Mesendoderm (in vitro differentiated cells): ENCODE results near the gene UBB.
A peak's percentile ranks its signal among the peaks of the same experiment; 100 is the strongest.
"Not testable (repeated sequence)": the region's sequence is repeated elsewhere in the genome, so short reads cannot be mapped to it uniquely, and the experiment has no call there.

Experiments used
- DNase-seq: peaks from one replicate; pipeline ENCODE4 v3.0.0; 2013
- H2AK5ac ChIP-seq: 2 replicates; pipeline ENCODE4 v1.6.1; 2013; ENCODE audit warnings: low read length, inconsistent platforms
- H2BK120ac ChIP-seq: 2 replicates; pipeline ENCODE4 v1.6.1; 2013; ENCODE audit warnings: low read depth, mild to moderate bottlenecking, low read length, moderate library complexity, mixed read lengths
- H2BK15ac ChIP-seq: replicated peaks from 2 replicates; pipeline ENCODE4 v1.6.1; 2013; ENCODE audit warnings: low read depth, mild to moderate bottlenecking, moderate library complexity
- H2BK5ac ChIP-seq: 2 replicates; pipeline ENCODE4 v1.6.1; 2013; ENCODE audit warnings: low read length, inconsistent platforms
- H3K18ac ChIP-seq: 2 replicates; pipeline ENCODE4 v1.6.1; 2013; ENCODE audit warnings: mild to moderate bottlenecking, low read length, mixed read lengths
- H3K23ac ChIP-seq: one replicate; pipeline ENCODE4 v1.6.1; 2013; ENCODE audit warnings: low read length
- H3K27ac ChIP-seq: 2 replicates; pipeline ENCODE4 v1.5.1; 2013; ENCODE audit warnings: low read depth, mild to moderate bottlenecking, inconsistent platforms, low read length, moderate library complexity
- H3K27me3 ChIP-seq: 2 replicates; pipeline ENCODE4 v1.6.1; 2013; ENCODE audit warnings: low read length, control low read depth, mild to moderate bottlenecking, inconsistent platforms; ENCODE audit not compliant: insufficient read depth, poor library complexity
- H3K36me3 ChIP-seq: 2 replicates; pipeline ENCODE4 v1.6.1; 2013; ENCODE audit warnings: low read length, inconsistent platforms; ENCODE audit not compliant: control insufficient read depth, insufficient read depth
- H3K4ac ChIP-seq: one replicate; pipeline ENCODE4 v1.6.1; 2013; ENCODE audit warnings: low read depth, mild to moderate bottlenecking, low read length, moderate library complexity
- H3K4me1 ChIP-seq: 2 replicates; pipeline ENCODE4 v1.6.1; 2013; ENCODE audit warnings: low read depth, low read length, inconsistent platforms; ENCODE audit not compliant: control insufficient read depth
- H3K4me2 ChIP-seq: 2 replicates; pipeline ENCODE4 v1.6.1; 2013; ENCODE audit warnings: low read length
- H3K4me3 ChIP-seq: 2 replicates; pipeline ENCODE4 v1.5.1; 2013; ENCODE audit warnings: mild to moderate bottlenecking, low read length
- H3K56ac ChIP-seq: one replicate; pipeline ENCODE4 v1.6.1; 2013; ENCODE audit warnings: low read length
- H3K79me1 ChIP-seq: 2 replicates; pipeline ENCODE4 v1.6.1; 2013; ENCODE audit warnings: low read length, inconsistent platforms
- H3K79me2 ChIP-seq: 2 replicates; pipeline ENCODE4 v1.6.1; 2013; ENCODE audit warnings: mild to moderate bottlenecking, low read length; ENCODE audit not compliant: control insufficient read depth, insufficient read depth
- H3K9ac ChIP-seq: 2 replicates; pipeline ENCODE4 v1.6.1; 2013; ENCODE audit warnings: low read length, inconsistent platforms
- H4K5ac ChIP-seq: one replicate; pipeline ENCODE4 v1.6.1; 2013; ENCODE audit warnings: low read length
- H4K8ac ChIP-seq: one replicate; pipeline ENCODE4 v1.6.1; 2013; ENCODE audit warnings: low read depth, mild to moderate bottlenecking, control low read depth, low read length, moderate library complexity
- WGBS: extraction: QIAGEN DNeasy Blood & Tissue Kit; methylation state at CpG from one replicate; pipeline ENCODE4 v1.1.7; 2013; ENCODE audit warnings: low lambda C conversion rate, missing lambda C conversion rate; ENCODE audit not compliant: insufficient coverage; ENCODE audit errors: extremely low coverage; 5-methylcytosine and 5-hydroxymethylcytosine counted together

UBB gene

DNA sequence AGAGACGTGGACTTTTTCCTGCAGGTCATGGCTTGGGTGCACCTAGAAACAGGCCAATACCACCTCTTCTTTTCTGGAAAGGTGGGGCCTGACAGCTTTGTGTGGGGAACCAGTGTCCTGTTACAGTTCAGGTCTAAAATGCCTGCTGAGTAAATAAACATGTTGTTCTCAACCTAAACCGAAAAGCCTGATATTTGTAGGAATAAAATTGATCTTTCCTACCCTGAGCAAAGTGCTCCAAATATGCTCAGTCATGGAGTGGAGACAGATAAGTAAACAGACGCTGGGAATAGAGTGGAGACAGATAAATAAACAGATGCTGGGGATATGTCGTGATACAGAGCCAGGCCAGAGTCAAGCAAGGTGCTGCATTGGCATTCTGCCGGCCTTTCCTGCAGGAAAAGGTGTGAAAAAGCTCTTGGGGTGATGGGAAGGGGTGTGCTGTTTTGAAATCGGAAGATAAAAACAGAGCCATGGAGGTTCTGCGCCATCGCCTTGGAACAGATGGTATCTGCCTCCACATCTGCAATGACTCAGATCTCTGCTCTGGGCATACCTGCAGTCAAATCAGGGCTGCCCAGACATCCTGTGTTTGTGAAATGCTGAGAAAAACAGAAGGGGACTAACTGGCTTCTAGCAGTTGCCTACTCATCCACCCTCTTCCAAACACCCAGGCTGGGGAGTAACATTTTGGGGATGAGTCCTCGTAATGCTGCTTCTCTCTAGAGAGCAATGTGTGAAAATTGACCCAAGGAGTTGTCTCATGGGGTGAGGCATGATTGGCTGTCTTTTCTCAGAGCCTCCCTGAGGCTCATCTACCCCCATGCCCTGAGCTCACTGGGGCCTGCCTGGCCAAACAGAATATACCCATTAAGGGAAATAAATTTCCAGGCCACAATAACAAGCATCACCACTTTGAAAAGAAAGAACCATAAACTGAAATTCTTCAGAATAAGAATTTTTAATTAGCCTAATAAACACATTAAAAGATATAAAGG, 17.7 kb downstream of the UBB start:
- H3K27ac ChIP-seq: peak overlapping the region; percentile 36
- no peak overlapping the region for H3K4me3 ChIP-seq
- H2BK120ac ChIP-seq: no peak overlapping the region
- H3K18ac ChIP-seq: no peak overlapping the region
- H2BK15ac ChIP-seq: no peak overlapping the region
- no peak overlapping the region for H2AK5ac ChIP-seq
- no peak overlapping the region for H3K23ac ChIP-seq
- no peak overlapping the region for H3K4me2 ChIP-seq
- H3K4ac ChIP-seq: no peak overlapping the region
- H4K5ac ChIP-seq: no peak overlapping the region
- no peaks in the 10 kb centered on the region for H3K79me2 ChIP-seq
- no peaks in the 10 kb centered on the region for H3K27me3 ChIP-seq
- peak; percentile 80 for DNase-seq
- H3K79me1 ChIP-seq: no peaks in the 10 kb centered on the region
- no peak overlapping the region for H4K8ac ChIP-seq
- H2BK5ac ChIP-seq: no peak overlapping the region
- H3K36me3 ChIP-seq: no peaks in the 10 kb centered on the region
- H3K9ac ChIP-seq: no peak overlapping the region
- no CpG with 5 or more reads among the region's 9 CpGs for WGBS
- H3K4me1 ChIP-seq: peaks cover 3% of the 10 kb centered on the region
- peak overlapping the region; percentile 5 for H3K56ac ChIP-seq

DNA sequence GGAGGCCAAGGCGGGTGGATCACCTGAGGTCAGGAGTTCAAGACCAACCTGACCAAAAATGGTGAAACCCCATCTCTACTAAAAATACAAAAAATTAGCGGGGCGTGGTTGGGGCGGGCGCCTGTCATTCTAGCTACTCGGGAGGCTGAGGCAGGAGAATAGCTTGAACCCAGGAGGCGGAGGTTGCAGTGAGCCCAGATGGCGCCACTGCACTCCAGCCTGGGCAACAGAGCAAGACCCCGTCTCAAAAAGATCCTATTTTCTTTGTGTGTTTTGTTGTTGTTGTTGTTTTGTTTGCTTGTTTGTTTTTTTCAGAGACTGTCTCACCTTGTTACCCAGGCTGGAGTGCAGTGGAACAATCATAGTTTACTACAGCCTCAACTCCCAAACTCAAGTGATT, 23.0 kb downstream of the UBB start:
- H2BK120ac ChIP-seq: not testable (repeated sequence)

DNA sequence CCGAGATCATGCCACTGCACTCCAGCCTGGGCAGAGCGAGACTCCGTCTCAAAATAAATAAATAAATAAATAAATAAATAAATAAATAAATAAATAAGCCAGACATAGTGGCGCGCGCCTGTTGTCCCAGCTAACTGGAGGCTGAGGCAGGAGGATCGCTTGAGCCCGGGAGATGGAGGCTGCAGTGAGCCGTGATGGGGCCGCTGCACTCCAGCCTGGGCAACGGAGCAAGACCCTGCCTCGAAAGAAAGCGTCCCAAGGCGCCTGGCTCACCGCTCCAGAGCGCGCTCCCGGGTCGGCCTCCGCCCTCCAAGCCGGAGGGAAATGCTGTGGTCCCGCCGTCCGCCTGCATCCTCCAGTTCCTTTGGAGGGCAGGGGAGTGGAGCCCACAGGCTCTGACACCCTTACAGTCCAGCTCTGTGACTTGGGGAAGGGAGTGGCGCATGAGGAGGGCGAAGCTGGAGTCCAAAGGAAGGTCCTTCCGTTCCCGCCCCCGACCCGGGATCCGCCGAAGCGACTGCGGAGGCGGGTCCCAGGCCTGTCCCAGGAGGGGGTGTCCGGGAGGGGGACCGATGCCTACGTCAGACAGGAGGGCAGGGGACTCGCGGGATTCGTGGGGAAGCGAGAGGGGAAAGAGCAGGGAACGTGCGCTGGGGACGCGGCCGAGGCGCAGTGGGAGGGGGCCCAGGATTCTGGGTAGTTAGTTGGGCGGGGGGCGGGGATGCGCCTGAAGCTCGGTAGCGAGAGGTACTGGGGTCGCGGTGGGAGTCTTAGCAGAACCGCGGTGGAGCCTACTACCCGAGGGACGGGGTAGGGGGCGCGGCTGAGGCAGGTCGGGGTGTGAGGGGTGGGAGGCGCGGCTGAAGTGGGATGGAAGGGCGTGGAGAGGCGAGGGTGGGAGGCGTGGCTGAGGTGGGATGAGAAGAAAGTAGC, 26.1 kb downstream of the UBB start:
- Histone ChIP-seq H3K4me2 (peak overlapping the region; percentile 97), H2BK15ac (no peak overlapping the region), H3K4me1 (no peaks in the 10 kb centered on the region), H2BK120ac (no peak overlapping the region), H4K8ac (no peak overlapping the region), H3K56ac (peak overlapping the region; percentile 96), H3K4ac (no peak overlapping the region), H3K23ac (peak overlapping the region; percentile 89), H3K79me2 (no peaks in the 10 kb centered on the region), H4K5ac (no peak overlapping the region), H3K9ac (peak overlapping the region; percentile 92), H2BK5ac (no peak overlapping the region), H3K4me3 (peak overlapping the region; percentile 65), H2AK5ac (no peak overlapping the region), H3K79me1 (no peaks in the 10 kb centered on the region), H3K18ac (peak overlapping the region; percentile 44), H3K27me3 (no peaks in the 10 kb centered on the region), H3K36me3 (no peaks in the 10 kb centered on the region), H3K27ac (no peak overlapping the region)
- DNase-seq: peak; percentile 83
- no CpG with 5 or more reads among the region's 67 CpGs for WGBS

More for the DNA sequence above, 23.0 kb downstream of the UBB start:
- not testable (repeated sequence) for H3K27ac ChIP-seq, H3K79me2 ChIP-seq, H3K23ac ChIP-seq, H2BK15ac ChIP-seq, H3K9ac ChIP-seq, H3K36me3 ChIP-seq, DNase-seq, H3K4me2 ChIP-seq, H2BK5ac ChIP-seq, H3K4me1 ChIP-seq, H3K27me3 ChIP-seq, H3K56ac ChIP-seq, H3K18ac ChIP-seq, H3K79me1 ChIP-seq, H3K4me3 ChIP-seq, H3K4ac ChIP-seq, H4K5ac ChIP-seq, H2AK5ac ChIP-seq, H4K8ac ChIP-seq
- no CpG with 5 or more reads among the region's 9 CpGs for WGBS

DNA sequence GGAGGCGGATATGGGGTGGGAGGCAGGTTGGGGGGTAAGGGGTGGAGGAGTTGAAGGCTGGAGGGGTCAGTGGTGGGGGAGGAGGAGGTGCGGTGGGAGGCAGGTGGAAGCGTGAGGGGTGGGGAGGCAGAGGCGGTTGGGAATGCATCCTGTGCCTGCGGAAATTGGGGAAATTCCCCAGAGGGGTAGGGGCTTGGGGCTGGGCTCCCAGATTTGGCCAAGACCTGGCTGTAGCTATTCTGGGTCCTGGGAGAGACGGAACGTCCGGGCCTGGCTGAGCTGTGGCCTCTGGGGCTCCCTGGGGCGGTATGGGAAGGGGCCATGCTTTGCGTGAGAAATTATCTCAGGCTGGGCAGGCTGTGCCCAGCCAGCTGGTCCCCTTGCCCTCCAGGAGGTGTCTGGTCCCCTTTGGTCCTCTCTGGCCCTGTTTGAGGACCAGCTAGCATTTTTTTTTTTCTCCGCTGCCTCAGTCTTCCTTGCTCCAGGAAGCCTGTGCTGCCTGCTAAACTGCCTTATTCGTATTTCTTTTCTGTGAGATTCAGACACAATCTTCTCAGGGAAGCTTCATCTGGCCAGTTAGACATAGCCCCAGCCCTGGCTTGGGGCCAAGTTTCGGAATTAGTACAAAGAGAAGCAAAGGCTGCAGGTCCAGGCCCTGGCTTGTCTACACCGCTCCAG, 27.2 kb downstream of the UBB start:
- H2BK5ac ChIP-seq: no peak overlapping the region
- no peak overlapping the region for H3K4ac ChIP-seq

DNA sequence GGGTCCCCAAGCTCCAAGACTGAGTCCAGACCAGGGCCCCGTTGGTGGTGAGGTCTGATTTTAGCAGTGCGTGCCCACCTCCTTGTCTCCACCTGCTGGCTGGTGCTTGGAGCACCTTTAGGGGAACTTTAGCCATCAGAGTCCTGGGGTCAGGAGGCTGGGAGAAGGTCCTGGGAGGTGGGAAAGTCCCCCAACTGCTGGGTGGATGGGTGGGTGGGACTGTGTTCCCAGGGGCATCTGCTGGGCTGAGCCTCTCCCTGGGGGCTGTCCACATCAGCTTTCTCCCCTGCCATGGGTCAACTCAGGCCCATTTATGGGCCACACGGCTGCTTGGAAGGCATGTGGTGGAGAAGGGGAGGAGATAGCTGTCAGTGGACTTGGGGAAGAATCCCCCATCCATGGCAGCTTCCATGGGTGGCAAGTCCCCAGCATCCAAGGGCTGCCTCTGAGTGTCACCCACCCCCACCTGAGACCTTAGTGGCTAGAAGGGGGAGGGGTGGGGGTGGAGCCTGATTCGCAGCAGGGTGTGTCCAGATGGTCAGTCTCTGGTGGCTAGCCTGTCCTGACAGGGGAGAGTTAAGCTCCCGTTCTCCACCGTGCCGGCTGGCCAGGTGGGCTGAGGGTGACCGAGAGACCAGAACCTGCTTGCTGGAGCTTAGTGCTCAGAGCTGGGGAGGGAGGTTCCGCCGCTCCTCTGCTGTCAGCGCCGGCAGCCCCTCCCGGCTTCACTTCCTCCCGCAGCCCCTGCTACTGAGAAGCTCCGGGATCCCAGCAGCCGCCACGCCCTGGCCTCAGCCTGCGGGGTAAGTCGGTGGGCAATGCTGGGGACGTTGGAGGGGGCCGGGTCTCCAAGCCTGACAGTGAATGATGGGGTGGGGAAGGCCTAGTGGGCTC, 34.4 kb downstream of the UBB start, which contains the start of gene TRPV2:
Gene TRPV2, plus strand, starts transcription at position 541 of the 894 bp plus-strand sequence. CDS start 2,098 bp downstream, outside the sequence.
- Histone ChIP-seq H3K4me2 (peak within 1 kb of the TSS; percentile 18), H2BK15ac (no peak within 1 kb of the TSS), H4K5ac (no peak within 1 kb of the TSS), H3K18ac (peak within 1 kb of the TSS; percentile 9), H3K4ac (no peak within 1 kb of the TSS), H3K27ac (no peak within 1 kb of the TSS), H3K23ac (peak within 1 kb of the TSS; percentile 24), H3K36me3 (no peaks in the 10 kb centered on the region), H3K4me1 (no peaks in the 10 kb centered on the region), H3K4me3 (no peak within 1 kb of the TSS), H3K56ac (peak within 1 kb of the TSS; percentile 82), H3K79me2 (no peaks in the 10 kb centered on the region), H2BK5ac (no peak within 1 kb of the TSS), H3K9ac (peak within 1 kb of the TSS; percentile 51), H2AK5ac (no peak within 1 kb of the TSS), H4K8ac (no peak within 1 kb of the TSS), H3K79me1 (no peaks in the 10 kb centered on the region), H2BK120ac (no peak within 1 kb of the TSS), H3K27me3 (no peaks in the 10 kb centered on the region)
- peak; percentile 68 for DNase-seq
- no CpG with 5 or more reads among the region's 21 CpGs for WGBS

More for the DNA sequence above, 27.2 kb downstream of the UBB start:
- Histone ChIP-seq H3K4me2 (no peak overlapping the region), H2BK120ac (no peak overlapping the region), H3K9ac (no peak overlapping the region), H2BK15ac (no peak overlapping the region), H3K18ac (no peak overlapping the region), H3K23ac (no peak overlapping the region), H3K79me2 (no peaks in the 10 kb centered on the region), H3K4me3 (no peak overlapping the region), H3K27me3 (no peaks in the 10 kb centered on the region), H3K56ac (no peak overlapping the region), H2AK5ac (no peak overlapping the region), H4K5ac (no peak overlapping the region), H4K8ac (no peak overlapping the region), H3K4me1 (no peaks in the 10 kb centered on the region), H3K36me3 (no peaks in the 10 kb centered on the region), H3K79me1 (no peaks in the 10 kb centered on the region), H3K27ac (no peak overlapping the region)
- WGBS: no CpG with 5 or more reads among the region's 14 CpGs
- DNase-seq: no peak
